Measurements from ENCODE around the gene HOXC11.

The HOXC11 gene

GRCh38 chr12:53972722-53973235 is at the start of gene HOXC11:
HOXC11 (plus strand) TSS chr12:53973126; CDS start chr12:53973242, 116 bp downstream.
- no peak for DNase-seq (ENCODE audit: low read depth)

- DNase-seq (ENCODE audit: low read depth), result no peak
These were observed 48.2 kb upstream of the HOXC11 start for GRCh38 chr12:53924521-53925405.

GRCh38 chr12:53927220-53928029 is 45.5 kb upstream of the HOXC11 start:
- DNase-seq (ENCODE audit: low read depth), result no peak

GRCh38 chr12:53928054-53928835 is 44.7 kb upstream of the HOXC11 start:
- no peak for DNase-seq (ENCODE audit: low read depth)

- no peak for DNase-seq (ENCODE audit: low read depth)
These were observed 43.4 kb upstream of the HOXC11 start for GRCh38 chr12:53929527-53929926.

- DNase-seq (ENCODE audit: low read depth), result no peak
These were observed 42.2 kb upstream of the HOXC11 start for GRCh38 chr12:53930591-53931255.

GRCh38 chr12:53931844-53932581 is 40.9 kb upstream of the HOXC11 start:
- DNase-seq (ENCODE audit: low read depth), result no peak

GRCh38 chr12:53932915-53933314 is 40.0 kb upstream of the HOXC11 start:
- no peak for DNase-seq (ENCODE audit: low read depth)

GRCh38 chr12:53935383-53936341 is 37.3 kb upstream of the HOXC11 start:
- no peak for DNase-seq (ENCODE audit: low read depth)

- no peak for DNase-seq (ENCODE audit: low read depth)
These were observed 35.8 kb upstream of the HOXC11 start for GRCh38 chr12:53937099-53937498.

- no peak for DNase-seq (ENCODE audit: low read depth)
These were observed 35.2 kb upstream of the HOXC11 start for GRCh38 chr12:53937596-53938325.

- DNase-seq (ENCODE audit: low read depth), result no peak
These were observed 34.4 kb upstream of the HOXC11 start, which contains the start of gene HOXC13 for GRCh38 chr12:53938326-53939140. HOXC13 (plus strand) TSS chr12:53938831; CDS start chr12:53938907, 76 bp downstream.

- DNase-seq (ENCODE audit: low read depth), result no peak
These were observed 33.5 kb upstream of the HOXC11 start for GRCh38 chr12:53939141-53940108.

GRCh38 chr12:53940443-53941014 is 32.4 kb upstream of the HOXC11 start:
- DNase-seq (ENCODE audit: low read depth), result no peak

GRCh38 chr12:53941187-53941586 is 31.7 kb upstream of the HOXC11 start:
- no peak for DNase-seq (ENCODE audit: low read depth)

- DNase-seq (ENCODE audit: low read depth), result no peak
These were observed 31.2 kb upstream of the HOXC11 start for GRCh38 chr12:53941750-53942149.
